Measurements from ENCODE around the gene BCAR3.

DNA sequence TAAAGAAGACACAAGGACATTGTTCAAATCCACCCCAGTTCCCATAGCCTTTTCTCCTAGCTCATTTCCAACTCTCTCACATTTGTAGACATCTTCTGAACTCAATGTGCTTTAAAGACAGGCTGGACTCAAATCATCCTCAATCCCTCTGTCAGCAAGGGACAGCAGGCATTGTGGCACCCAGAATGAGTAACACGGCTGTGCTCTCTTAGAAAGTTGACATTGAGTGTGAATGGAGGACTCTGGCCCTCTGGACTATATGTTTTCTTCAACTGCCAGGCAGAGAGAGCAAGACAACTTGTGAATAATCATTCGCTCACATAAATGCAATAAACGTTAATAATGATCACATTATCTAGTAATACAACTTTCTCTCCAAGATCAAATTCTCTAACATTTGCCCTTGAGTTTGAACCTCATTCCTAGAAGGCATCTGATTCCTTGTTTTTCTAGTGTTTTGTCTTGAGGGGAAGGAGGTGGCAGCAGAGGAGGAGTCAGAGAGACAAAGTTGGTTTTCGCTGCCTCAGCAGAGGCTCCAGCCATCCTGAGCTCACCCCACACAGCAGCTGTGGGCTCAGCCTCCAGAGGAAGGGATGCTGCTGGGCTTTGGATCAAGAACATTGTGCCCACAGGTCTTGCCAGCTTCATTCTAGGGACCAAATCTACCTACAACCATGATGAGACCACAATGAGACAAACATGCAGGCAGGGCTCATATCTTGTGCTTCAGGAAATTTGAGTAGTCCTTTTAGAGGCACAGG lies 85.1 kb downstream of the BCAR3 start:
- TF ChIP-seq, protein P1, sequence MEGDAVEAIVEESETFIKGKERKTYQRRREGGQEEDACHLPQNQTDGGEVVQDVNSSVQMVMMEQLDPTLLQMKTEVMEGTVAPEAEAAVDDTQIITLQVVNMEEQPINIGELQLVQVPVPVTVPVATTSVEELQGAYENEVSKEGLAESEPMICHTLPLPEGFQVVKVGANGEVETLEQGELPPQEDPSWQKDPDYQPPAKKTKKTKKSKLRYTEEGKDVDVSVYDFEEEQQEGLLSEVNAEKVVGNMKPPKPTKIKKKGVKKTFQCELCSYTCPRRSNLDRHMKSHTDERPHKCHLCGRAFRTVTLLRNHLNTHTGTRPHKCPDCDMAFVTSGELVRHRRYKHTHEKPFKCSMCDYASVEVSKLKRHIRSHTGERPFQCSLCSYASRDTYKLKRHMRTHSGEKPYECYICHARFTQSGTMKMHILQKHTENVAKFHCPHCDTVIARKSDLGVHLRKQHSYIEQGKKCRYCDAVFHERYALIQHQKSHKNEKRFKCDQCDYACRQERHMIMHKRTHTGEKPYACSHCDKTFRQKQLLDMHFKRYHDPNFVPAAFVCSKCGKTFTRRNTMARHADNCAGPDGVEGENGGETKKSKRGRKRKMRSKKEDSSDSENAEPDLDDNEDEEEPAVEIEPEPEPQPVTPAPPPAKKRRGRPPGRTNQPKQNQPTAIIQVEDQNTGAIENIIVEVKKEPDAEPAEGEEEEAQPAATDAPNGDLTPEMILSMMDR (IDR thresholded peaks at IDR 0.05) = no peak
- no peak for TF ChIP-seq POLR2A (IDR thresholded peaks at IDR 0.05)

All from prostate gland (tissue), 2 donors.